ENCODE measurements around the gene MYL3.

DNA sequence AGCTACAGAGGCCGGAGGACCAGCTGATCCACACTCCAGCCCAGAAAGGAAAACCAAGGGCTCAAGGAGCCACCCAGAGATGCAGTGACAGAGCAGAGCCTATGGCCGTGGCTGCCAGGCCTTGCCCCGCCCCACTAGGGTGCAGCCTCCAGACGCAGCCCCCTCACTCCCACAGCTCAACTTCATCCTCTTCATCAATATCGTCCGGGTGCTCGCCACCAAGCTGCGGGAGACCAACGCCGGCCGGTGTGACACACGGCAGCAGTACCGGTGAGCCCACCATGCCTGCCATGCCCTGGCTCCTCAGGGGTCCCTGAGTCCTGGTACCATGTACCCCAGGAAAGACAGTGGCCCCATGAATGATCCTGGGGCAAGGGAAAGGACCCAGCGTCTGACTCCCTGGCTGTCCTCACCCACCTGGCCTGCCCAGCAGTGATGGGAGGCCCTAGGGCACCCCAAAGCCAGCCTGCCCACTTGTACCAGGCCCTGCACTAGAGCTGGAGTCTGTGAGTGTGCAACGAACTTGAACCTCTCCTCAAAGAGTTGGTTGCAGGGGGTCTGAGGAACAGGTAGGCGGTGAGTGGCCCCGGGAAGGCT is 38.4 kb upstream of the MYL3 start:
- TF ChIP-seq, protein P1, sequence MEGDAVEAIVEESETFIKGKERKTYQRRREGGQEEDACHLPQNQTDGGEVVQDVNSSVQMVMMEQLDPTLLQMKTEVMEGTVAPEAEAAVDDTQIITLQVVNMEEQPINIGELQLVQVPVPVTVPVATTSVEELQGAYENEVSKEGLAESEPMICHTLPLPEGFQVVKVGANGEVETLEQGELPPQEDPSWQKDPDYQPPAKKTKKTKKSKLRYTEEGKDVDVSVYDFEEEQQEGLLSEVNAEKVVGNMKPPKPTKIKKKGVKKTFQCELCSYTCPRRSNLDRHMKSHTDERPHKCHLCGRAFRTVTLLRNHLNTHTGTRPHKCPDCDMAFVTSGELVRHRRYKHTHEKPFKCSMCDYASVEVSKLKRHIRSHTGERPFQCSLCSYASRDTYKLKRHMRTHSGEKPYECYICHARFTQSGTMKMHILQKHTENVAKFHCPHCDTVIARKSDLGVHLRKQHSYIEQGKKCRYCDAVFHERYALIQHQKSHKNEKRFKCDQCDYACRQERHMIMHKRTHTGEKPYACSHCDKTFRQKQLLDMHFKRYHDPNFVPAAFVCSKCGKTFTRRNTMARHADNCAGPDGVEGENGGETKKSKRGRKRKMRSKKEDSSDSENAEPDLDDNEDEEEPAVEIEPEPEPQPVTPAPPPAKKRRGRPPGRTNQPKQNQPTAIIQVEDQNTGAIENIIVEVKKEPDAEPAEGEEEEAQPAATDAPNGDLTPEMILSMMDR (IDR thresholded peaks at IDR 0.05; ENCODE audit: insufficient read depth, low read length): no peak
- TF ChIP-seq GABPA (IDR thresholded peaks at IDR 0.05; ENCODE audit: low read depth): no peak
- no peak for TF ChIP-seq SPI1 (IDR thresholded peaks at IDR 0.05; ENCODE audit: borderline replicate concordance, low read depth)
- no peak for TF ChIP-seq POLR2AphosphoS5 (IDR thresholded peaks at IDR 0.05; ENCODE audit: low read depth)
- no peak for TF ChIP-seq REST (IDR thresholded peaks at IDR 0.05; ENCODE audit: insufficient replicate concordance, low read depth)
